ENCODE results near the gene PICK1.

- TF ChIP-seq CTCF (IDR thresholded peaks at IDR 0.05) (no peak), POLR2AphosphoS5 (IDR thresholded peaks at IDR 0.05) (no peak)
Measured at GRCh38 chr22:38085056-38085455, 27.9 kb downstream of the PICK1 start.
